HG03575 (cell line): ENCODE results near the gene MAD1L1.
"Not testable (repeated sequence)": the region's sequence is repeated elsewhere in the genome, so short reads cannot be mapped to it uniquely, and the experiment has no call there.

Experiments
- ATAC-seq: cut with Tn5 transposase; IDR thresholded peaks from one replicate; pipeline ENCODE4 v1.9.1; 2021; ENCODE audit not compliant: unreplicated experiment, insufficient number of reproducible peaks, low FRiP score; ENCODE audit errors: extremely low read depth

The MAD1L1 gene

GRCh38 chr7:1890289-1891235 is 342.2 kb downstream of the MAD1L1 start:
- no peak for ATAC-seq

DNA sequence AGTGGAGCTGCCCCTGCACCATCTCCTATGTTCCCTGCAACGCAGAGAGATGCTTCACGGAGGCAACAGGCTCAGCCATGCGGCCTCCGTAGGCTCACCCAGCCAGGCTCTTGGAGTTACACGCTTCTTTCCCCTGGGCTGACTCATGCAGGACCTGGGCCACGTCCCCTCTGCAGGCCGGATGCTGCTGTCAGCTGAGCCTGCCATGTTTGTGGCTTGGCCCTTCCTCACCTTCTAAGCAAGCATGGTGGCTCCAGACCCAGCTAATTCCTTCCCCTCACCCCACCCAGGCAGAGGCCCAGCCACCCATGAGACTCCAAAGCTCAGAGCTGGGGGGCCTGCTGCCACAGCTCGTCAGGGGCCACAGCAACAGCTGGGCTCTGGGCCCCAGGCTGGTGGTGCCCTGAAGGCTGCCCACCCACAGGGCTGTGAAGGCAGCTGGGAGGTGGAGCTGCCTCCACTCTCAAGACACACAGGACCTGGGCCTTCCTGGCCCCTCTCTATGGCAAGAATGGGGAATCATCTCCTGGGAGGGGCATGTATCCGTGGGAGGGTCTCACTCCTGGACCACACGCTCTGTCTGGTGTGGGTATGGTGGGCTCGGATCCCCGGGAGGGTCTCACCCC is 343.1 kb downstream of the MAD1L1 start:
- ATAC-seq = no peak

- no peak for ATAC-seq
Observed at GRCh38 chr7:1889091-1889490, 343.7 kb downstream of the MAD1L1 start.

GRCh38 chr7:1888425-1888824 is 344.3 kb downstream of the MAD1L1 start:
- no peak for ATAC-seq

DNA sequence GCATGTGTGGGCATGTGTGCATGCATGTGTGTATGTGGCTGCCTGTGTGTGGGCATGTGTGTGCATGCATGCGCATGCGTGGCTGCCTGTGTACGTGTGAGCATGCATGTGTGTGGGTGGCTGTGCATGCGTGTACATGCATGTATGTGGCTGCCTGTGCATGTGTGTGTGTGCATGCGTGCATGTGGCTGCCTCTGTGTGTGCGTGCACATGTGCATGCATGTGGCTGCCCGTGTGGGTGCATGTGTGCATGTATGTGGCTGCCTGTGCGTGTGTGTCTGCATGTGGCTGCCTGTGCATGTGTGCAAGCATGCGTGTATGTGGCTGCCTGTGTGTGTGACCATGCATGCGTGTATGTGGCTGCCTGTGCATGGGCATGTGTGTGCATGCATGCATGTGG is 345.5 kb downstream of the MAD1L1 start:
- ATAC-seq = no peak

- no peak for ATAC-seq
Observed at GRCh38 chr7:1886361-1887064, 346.2 kb downstream of the MAD1L1 start.

DNA sequence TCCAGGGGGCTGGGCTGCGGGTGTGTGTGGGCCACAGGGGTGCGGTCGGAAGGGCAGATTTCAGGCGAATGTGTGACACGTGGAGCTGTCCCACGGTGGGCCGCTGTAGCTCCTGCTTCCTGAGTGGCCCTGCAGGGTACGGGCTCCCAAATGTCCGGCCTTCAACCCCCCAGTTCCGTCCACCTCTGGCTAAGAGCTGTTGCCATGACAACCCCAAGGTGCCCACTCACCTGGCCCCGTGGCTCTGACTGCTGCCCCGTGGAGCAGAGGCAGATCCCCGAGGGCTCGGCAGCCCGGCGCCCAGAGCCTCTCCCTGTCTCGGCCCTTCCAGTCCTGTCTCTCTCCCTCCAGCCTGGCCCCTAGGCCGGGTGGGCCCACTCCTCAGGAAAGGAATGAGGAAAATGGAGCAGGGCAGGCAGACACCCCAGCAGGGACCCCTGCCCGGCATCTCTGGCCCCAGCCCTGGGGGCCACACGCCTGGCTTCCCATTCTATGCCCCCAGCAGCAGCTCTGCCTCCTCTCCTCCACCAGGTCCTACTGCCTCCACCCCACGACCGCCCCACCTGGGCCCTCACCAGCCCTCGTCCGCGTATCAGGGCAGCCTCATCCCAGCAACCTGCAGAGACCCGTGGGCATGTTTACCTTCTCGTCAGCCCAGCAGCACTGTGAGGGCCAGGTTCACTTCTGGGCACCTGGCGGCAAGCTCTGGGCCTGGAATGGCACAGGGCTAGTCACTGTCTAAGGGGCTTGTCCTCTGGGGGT is 347.1 kb downstream of the MAD1L1 start:
- no peak for ATAC-seq

DNA sequence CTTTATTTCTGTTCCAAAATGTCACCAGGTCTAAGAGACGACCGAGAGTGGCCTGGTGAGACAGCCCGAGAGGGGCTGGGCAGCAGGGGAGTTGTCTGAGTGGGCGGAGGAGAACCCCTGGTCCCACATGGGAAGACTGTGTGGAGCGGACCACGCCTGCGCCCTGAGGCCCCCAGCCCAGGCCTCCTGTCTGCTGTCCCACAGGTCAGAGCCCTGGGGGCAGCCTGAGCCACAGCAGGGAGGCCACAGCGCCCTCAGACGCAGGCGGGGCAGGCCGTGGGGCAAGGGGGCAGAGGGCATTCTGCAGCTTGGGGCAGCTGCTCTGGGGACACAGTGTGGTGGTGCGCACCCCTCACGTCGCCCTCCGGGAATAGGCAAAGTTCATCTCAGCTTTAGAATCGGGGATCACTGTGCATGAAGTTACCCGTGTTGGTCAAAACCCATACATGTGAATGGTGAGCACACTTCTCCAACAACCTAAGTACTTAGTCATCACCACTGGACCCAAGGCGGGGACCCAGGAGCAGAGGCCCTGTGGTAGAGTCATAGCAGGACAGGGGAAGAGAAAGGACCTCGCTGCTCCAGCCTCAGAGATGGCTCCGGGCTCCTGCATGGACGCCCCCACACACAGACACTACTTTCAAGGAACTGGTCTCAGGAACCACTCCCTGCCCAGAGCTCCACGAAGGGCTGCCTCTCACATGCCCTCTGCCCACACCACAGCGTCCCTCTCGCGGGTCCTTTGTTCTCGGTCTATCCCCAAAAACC is 348.0 kb downstream of the MAD1L1 start:
- ATAC-seq = no peak

GRCh38 chr7:1883834-1884582 is 348.7 kb downstream of the MAD1L1 start:
- no peak for ATAC-seq

DNA sequence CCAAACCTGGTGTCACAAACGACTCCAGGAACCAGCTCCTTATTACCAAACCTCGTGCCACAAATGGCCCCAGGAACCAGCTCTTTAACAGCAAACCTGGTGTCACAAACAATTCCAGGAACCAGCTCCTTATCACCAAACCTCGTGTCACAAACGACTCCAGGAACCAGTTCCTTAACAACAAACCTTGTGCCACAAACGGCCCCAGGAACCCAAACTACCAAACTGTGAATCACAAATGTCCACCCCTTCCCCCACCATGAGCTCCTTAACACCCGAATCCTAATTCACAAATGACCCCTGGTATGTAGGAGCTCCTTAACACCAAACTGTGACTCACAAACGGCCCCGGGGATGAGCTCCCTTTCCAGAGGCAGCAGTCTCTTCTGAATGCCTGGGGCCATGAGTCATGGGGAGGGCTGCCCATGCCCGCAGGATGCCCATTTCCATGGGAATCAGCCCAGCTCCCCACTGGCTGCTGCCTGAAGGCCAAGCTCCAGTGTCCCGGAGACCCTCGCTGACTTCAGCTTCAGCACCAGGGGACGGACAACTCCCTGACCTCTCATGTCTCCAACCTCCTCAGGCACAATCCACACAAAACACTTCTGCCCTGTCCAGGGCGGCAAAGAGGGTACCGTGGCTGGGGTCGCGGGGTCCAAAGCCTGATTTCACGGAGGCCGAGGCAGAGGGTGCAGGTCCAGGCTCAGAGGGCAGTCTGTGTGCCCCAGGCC is 349.5 kb downstream of the MAD1L1 start:
- ATAC-seq = no peak

DNA sequence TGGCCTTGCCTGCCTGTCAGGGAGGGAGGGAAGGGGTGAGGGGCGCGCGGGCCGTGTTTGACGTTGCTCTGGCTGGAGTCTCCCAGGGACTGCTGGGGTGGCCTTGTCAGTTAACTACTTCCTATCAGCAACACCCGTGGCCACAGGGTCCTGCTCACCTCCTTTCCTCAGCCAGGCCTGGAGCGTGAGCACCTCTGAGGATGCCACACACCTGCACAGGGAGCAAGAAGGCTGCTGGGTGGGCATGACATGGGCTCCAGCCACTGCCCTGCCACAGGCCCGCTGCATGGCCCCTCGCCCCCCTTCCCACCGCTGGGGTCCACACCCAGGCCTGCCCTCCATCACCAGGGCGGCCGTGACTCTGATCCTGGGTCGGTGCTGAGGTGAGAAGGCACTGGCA is 350.3 kb downstream of the MAD1L1 start:
- no peak for ATAC-seq

GRCh38 chr7:1881946-1882345 is 350.8 kb downstream of the MAD1L1 start:
- no peak for ATAC-seq

DNA sequence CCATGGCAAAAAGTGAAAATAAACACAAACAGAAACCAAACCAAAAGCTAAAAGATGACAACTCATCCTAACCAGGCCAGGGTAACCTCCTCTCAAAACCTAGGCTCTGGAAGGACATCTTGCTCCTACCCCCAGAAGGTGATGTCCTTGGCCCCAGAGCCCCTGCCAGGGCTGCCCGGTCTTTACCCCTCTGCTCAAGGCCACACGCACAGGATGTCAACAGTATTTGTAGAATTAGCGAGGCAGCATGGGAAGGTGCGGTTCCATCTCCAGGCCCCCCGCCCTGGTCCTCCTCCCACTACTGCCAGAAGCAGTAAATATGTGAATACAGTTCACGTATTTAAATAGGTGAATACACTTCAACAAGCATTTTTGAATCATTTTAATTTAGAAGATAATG is 356.1 kb downstream of the MAD1L1 start:
- not testable (repeated sequence) for ATAC-seq

DNA sequence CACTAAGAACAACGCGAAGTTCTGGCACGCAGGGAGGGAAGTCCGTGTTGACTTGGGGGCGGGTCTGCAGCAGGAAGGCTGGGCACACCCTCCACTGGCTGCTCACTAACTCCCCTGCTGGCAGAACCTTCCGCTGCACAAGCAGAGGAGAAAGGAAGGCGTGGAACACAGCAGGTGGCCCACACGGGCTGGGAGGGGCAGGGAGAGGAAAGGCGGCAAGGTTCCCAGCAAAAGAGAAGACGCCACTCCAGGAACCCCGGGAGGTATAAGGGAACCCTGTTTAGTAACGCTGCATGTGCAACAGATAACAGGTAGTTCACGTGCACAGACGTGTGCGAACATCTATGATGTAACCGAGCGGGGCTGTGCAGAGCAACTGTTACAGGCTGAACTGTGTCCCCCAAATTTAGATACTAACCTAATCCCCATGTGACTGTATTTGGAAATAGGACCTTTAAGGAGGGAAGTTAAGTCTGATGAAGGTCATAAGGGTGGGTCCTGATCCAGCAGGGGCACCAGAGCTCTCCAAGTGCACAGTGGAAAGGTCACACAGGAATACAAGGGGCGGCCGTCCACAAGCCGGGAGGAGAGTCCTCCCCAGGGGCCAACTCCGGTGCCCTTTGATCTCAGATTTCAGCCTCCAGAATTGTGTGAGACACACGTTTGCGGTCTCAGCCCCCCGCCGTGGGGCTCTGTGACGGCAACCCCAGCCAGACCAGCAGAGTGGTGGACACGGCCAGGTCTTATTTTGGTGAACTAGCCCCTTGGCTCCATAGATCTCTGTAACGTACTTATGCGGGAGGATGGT is 357.1 kb downstream of the MAD1L1 start:
- not testable (repeated sequence) for ATAC-seq

- ATAC-seq = not testable (repeated sequence)
Observed at GRCh38 chr7:1874590-1875391, 358.0 kb downstream of the MAD1L1 start.
